ENCODE results near the gene BRPF1.
A peak's percentile ranks its signal among the peaks of the same experiment; 100 is the strongest.

BRPF1 gene

DNA sequence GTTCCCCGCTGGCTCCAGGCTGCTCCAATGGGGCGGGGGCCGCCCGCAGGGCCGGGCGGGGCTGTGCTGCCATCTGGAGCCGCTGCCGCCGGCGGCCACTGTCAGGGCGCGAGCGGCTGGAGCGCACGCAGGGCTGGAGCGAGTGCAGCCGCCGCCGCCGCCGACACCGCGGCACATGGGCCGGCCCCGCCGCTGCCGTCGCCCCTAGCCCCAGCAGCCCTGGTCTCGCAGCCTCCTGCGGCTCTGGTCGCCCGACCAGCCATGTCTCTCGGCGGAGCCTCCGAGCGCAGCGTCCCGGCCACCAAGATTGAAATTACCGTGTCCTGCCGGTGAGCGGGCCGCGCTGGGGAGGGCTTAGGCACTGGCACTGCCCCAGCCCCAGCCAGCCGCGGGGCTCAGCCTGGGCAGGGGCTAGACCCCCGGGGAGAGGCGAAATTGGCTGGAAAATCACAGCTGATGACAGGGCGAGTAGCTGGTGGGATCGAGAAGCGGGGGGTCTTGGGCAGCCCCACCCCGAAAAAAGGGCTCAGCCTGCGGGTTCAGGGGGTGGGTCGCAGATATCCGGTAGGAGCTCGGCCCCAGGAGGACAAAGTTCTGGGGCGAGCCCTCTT, 27.7 kb upstream of the BRPF1 start, which contains the start of gene CPNE9:
Gene CPNE9 (plus strand): TSS at position 98 of the 611 bp plus-strand sequence. CDS start 164 bp downstream, at position 262.
- no peak for DNase-seq

DNA sequence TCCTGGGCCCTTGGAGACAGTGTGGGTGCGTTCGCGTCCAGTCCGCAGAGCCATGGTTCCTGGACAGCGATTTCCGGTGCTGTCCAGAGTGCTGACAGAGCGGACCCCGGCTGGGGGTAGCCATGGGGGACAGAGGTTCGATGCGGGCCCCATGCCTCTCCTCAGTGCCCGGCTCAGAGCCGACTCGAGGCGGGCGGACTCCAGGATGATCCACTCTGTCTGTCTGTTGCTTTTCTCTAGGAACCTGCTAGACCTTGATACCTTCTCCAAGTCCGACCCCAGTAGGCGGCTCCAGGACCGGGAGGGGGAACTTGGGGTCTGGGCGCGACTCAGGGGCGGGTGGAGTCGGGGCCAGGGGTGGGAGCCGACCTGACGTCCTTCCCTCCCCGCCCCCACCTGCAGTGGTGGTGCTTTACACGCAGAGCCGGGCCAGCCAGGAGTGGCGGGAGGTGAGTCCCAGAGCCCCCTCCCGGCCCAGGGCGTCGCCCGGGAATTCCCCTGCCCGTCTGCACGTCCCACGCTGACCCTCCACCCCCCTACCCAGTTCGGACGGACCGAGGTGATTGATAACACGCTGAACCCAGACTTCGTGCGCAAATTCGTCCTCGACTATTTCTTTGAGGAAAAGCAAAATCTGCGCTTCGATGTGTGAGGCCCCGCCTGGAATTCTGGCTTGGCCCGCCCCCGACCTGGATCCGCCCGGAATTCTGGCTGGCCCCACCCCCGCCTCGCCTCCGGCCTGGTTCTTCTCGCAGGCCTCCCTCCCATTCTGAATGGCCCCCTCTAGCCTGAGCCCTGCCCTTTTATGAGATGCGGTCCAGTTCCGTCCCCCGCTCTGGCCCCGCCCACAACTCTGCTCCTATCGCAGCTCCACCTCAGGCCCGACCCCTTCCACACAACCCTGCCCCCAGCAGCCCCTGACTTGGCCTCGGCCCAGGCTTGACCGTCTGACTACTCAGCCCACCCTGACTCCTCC, 26.9 kb upstream of the BRPF1 start:
- no peak for DNase-seq

DNA sequence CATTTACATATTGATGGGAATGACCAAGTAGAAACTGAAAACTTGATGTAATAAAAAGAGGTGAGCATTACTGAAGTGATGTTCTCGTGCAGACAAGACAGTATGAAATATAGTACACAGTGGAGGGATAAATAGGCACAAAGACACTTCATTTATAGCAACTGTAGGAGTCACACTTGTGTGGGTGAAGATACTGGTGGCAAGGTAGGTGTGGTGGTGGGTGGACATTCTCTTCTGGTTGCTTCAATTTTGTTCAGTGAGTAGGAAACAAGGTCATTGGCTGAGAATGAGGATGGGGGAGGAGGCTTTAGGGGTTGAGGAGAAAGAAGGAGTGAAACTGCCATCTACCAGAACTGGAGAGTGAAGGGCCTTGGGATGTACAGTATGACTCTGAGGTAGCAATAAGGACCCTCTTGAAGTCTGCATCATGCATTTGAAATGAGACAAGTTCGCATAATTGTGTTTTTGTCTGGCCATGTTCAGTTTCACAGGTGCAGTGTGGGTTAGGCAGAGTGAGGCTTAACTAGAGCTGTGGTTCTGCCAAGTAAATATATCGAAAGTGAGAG, 21.3 kb upstream of the BRPF1 start:
- DNase-seq, result no peak

DNA sequence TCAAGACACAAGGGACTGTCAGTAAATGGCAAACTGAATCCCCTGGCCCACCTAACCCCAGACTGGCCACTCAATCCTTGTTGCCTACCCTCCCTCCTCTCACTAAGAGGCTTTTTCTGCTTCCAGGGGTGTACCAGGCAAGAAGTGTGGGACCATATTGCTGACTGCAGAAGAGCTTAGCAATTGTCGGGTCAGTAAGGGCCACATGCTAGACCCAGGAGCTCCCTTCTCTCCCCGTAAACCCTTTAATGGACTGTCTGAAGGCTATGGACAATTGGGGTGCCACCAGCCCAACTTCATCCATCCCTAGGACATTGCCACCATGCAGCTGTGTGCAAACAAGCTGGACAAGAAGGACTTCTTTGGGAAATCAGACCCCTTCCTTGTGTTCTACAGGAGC, 19.1 kb upstream of the BRPF1 start:
- DNase-seq, result no peak

DNA sequence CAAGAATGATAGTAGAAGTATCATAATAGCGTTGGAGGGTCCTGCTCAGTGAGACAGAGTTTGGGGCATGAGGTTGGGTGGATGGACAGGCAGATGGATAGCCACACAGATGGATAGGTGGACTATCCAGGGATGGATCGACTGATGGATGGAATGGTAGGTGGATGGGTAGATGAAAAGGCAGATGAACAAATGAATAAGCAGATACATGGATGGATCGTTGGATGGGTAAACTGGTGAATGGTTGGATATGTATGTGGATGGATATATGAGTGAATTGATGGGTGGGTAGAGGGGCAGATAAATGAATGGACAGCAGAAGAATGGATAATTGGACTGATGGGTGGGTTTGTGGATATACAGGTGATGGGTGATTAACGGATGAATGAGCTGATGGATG, 18.4 kb upstream of the BRPF1 start:
- DNase-seq, result no peak

DNA sequence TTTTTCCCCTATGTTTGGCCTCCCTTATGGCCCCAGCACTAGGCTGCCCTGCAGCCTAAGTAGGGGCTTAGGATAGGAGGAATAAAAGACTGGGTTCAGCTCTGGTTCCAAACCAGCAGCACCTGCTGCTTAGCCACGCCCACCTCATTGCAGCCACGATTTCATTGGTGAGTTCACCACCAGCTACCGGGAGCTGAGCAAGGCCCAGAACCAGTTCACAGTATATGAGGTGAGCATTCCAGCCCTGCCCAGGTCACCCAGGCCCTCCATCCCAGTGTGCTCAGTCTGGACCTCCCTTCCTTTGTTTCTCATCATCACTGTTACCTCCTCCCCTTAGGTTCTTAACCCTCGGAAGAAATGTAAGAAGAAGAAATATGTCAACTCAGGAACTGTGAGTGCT, 16.4 kb upstream of the BRPF1 start:
- no peak for DNase-seq

DNA sequence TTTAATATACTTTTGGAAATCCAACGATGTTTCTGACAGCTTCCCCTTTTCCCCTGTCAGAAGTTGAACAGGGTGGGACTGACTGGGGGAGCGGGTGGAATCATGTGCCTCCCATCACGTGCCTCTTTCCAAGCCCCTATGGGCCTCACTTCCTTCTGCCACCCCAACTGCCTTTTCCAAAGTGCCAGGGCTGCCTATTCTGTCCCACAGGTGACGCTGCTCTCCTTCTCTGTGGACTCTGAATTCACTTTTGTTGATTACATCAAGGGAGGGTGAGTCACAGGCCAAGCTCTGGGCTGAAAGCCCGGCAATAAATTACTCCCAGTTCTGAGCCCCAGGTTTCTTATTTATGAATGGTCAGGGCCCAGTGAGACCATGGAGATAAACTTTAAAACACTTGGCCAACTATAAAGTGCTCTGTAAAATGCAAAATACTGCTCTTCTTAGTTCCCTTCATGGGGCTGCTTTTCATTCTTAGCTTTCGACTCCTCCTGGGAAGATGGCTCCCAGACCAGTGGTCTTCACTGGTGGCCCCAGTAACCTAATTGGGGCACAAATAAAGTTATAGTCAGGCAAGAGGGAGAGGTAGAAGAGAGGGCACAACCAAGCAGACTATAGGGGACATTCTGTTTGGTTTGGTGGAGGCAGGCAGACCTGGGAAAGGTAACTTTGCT, 15.6 kb upstream of the BRPF1 start:
- DNase-seq, result no peak

DNA sequence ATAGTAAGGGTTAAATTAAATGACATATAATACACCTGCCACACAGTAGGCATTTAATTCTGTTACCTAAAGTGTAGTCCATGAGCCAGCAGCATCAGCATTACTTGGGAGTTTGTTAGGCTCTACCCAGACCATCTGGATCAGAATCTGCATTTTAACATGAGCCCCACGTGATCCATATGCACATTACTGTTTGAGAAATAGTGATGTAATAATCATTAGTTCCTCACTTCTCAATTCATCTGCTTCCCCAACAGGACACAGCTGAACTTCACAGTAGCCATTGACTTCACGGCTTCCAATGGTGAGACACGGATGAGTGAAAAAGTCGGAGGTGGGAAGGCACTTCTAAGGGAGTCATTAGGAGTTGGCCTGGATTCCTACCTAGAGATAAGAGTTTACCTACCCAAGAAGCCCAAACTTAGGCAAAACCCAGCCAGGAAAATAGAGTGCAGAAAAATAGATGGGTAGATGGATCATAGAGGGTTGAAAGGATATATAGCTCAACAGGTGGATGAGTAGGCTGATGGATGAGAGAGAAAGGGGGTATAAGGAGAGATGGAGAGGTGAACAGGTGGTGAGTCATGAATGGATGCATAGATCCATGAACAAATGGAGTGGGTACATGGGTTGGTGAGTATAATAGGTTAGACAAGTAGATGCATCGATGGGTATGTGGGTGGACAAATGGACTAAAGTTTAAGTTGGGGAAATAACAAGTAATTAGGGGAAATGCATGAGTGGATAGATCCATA, 14.6 kb upstream of the BRPF1 start:
- no peak for DNase-seq

DNA sequence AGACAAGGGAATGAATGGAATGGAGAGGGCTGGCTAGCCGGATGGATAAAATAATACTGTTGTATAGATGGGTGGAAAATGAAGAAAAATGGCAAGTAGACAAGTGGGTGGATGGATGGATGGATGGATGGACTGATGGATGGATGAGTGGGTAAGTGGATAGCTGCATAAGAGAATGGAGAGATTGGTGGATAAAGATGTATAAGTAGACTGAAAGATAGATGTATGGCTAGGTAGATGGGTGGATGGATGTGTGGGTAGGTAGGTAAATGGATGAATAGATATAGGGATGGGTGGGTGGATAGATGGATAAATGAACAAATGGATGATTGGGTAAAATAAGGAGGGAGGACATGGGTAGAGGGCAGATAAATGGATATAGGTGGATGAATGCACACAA, 14.0 kb upstream of the BRPF1 start:
- no peak for DNase-seq

DNA sequence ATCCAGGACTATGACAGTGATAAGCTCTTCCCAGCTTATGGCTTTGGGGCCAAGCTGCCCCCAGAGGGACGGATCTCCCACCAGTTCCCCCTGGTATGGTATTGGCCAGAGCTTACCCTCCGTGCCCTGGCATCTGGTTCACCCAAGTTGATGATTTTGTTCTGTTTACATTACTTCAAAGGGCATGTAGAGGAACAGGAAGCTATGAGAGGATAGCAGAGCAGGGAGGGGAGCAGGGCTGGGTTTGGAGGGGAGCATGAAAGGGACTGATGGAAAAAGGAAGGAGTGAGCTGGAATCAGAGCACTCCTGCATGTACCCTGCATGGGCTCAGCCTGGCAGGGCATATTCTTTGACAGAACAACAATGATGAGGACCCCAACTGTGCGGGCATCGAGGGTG, 13.4 kb upstream of the BRPF1 start:
- no peak for DNase-seq

DNA sequence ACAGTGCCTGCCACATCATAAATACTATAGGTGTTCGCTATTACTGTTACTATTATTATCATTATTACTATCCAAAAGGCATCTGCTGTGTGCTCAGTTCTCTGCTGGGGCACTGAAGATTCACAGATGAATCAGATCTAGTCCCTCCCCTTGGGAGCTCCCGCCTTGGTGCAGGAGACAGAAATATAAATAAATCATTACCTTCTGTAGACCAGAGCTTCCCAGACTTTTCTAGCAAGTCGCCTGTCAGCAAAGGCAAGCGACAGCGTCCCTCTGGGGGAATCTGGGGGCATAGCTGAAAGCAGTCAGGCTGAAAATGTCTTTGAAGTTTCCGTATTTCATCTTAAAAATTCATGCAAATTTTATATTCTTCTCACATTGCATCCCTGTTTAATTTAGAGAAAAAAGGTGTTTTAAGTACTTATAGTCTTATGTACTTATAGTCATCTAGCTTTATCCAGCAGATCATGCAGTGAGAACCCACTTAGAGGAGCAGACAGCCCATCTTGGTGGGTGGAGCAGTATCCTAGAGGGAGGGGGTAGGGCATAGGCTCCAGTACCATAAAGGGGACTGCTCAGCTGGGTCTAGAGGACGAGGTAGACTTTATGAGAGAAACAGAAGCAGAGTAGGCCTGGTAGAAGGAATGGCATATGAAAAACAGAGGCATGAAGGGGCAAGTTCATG, 10.4 kb upstream of the BRPF1 start:
- no peak for DNase-seq

DNA sequence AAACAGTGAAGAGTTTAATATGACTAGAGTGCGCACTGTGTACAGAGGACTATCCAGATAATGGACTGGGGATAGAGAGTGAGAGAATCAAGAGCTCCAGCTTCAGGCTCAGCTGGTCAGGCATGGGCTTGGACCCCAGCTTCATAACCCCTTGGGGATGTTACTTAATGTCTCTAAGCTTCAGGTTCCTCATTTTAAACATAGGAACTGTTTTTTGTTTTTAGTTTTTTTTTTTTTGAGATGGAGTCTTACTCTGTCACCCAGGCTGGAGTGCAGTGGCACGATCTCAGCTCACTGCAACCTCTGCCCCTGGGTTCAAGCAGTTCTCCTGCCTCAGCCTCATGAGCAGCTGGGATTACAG, 9.9 kb upstream of the BRPF1 start:
- DNase-seq, result no peak

DNA sequence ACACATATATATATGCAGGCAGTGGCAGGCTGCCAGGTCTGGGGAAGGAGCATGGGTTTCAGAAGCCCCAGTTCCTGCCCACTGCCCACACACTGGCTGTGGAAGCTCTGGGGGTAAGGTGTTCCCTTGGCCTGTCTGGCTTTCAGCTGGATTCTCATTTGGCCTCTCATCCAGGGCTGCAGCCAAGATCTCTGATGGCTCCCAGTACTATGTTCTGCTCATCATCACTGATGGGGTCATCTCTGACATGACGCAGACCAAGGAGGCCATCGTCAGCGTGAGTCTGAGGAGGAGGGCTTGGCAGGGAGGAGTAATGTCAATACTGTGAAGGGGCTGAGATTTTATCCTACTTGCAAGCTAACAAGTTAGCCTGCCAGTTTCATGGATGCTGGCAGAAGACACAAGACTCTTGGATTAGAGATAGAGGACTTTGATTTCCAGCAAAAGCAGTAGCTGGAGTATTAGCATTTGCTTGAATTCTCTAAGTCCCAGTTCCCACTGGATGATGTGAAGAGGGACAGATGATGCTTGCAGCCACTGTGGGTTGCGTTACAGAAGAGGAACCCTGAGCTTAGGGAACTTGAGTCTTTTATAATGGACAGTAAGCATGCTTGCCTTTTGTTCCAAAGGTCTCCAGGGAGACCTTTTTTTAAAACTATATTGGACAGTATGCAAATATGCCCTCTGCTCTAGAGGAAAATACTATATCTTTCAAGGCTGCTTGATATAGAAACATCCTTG, 5.6 kb upstream of the BRPF1 start:
- no peak for DNase-seq

DNA sequence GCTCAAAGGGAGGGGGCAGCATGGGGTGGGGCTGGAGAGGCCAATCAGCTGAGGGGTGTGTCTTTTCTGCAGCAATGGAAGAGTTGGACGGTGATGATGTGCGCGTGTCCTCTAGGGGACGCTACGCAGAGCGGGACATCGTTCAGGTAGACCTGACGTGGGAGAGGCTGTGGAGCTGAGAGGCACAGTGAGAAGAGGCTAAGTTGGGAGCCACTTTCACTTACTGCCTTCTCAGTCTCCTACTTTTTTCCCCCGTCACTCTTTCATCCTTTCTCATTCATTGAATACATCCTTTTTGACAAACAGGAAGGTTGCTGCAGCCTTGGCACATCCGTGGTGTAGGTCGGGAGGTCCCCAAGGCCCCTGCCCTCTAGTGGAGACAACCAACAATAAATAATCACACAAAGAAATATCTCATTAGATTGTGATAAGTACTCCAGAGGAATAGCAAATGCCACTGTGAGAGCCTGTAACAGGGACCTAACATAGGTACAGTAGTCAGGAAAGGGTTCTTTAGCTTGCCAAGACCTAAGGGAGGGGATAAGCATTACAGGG, 4.4 kb upstream of the BRPF1 start:
- DNase-seq, result peak; percentile 34 to 37

DNA sequence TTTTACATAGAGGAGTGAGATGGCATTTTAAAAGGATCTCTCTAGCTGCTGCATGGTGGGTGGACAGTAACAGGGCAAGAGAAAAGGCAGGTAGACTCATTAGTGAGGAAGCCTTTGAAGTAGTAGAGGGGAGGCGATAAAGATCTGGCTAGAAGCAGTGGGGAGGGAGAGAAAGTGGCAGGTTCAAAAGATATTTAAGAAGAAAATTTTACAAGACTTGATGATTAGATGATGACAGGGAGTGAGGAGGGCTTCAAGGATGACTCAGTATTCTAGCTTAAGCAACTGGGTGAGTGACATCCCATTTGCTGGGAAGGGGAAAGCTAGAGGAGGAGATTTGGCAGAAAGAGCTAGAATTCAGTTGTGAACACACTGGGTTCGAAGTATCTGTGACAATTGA, 3.8 kb upstream of the BRPF1 start:
- no peak for DNase-seq

DNA sequence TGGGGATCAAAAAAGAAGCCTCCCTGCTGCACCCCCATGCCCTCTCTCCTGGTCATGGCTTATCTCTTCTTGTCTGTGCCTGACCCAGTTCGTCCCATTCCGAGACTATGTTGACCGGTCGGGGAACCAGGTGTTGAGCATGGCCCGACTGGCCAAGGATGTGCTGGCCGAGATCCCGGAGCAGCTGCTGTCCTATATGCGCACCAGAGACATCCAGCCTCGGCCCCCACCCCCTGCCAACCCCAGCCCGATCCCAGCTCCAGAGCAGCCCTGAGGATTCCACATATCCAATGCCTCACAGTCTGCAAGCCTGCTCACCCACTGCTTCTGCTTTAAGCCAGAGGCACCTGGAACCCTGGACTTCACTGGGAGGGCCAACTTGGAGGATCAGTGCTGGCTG, 2.1 kb upstream of the BRPF1 start:
- no peak for DNase-seq

DNA sequence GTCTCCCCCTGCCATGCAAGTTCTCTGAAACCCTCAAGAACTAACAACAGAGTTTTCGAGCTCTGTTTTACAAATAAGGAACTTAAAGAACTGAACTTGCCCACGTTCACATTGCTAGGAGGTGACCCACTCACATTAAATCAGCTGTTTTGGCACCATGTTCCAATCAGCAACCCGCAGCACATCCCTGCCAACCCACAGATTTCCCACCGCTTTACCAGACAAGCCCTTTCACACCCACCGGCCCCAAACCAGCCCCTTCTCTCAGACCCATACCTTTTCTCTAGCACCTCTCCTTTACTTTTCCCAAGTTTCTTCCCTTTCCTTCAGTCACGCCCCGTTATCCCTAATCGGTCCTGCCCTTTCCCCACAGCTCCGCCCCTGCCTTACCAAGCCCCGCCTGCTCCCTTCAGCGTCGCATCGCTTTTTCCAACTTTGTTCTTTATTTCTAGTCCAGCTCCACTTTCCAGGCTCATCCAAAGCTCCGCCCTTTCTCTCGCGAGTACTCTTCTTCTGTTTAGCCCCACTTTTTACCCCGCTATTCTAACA, 804 bp upstream of the BRPF1 start:
- no peak for DNase-seq

DNA sequence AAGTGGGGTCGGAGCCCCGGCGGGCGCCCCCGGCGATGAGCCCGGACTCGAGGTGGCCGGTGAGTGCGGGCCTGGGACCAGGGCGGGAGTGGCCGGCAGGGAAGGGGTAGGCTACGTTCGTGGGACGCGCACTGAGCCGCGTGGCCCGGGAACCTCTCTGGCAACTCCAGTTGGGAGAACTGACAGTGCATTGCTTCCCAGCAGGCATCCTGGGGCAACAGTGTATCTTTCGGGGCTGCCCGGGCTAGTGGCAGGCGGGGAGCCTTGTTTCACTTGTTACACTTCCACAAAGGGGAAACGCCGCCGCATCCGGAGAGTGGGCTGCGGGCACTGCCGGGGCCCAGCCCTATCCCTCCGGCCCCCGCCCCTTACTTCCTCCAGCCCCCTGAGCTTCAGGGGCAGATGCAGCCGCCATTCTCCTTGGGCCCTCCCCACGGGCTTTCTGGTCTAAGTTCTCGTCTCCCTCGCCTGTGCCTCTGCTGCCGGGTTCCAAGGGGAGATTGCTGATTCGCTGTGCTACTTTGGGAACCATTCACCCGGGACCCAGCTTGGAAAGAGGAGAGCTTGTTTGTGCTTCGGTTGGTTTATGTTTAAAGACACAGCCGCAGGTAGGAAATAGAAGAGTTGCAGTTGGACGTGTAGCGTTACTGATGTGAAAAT, 675 bp downstream of the BRPF1 start:
- DNase-seq, result no peak

DNA sequence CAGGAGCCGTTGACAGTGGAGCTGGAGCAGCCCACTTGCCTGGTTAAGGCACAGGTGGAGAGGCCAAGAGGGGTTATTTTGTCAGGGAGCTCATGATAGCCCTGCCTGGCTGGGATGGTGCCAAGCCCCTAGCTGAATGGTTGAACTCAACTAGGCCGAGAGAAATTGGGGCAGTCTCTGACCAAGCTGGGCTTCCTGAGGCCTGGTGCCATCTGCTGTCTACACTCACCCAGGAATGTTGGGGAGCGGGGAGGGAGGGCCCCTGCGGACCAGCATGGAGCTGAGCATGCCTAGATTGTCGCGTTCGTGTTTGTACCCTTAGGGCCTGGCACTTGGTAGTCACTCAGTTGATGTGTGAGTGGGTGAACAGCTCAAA, 1.2 kb downstream of the BRPF1 start:
- no peak for DNase-seq

DNA sequence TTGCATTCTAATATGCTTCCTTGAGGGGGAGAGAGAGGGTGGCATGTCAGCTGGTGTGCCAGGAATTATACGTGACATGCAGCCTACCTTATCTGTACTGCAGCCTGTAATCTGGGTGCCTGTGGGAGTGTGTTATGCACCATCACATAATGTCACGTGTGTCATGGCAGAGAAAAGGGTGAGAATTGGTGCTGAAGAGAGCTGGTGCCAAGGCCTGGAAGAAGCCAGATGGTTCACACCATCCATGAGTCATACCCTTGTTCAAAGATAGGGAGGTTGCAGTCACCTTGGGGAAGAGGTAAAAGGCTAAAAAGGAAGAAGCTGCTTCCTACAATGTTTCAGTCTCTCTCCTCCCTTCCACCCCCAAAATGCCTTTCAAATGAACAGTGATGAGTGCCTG, 5.3 kb downstream of the BRPF1 start:
- no peak for DNase-seq
